ENCODE measurements around the gene ACTR1A. TPM values are rescaled to one million over a fixed set of nuclear protein-coding genes. Genes with fewer than 3 reads are reported as not detected.

The ACTR1A gene
- polyA plus RNA-seq, 1 experiment: 164 TPM

DNA sequence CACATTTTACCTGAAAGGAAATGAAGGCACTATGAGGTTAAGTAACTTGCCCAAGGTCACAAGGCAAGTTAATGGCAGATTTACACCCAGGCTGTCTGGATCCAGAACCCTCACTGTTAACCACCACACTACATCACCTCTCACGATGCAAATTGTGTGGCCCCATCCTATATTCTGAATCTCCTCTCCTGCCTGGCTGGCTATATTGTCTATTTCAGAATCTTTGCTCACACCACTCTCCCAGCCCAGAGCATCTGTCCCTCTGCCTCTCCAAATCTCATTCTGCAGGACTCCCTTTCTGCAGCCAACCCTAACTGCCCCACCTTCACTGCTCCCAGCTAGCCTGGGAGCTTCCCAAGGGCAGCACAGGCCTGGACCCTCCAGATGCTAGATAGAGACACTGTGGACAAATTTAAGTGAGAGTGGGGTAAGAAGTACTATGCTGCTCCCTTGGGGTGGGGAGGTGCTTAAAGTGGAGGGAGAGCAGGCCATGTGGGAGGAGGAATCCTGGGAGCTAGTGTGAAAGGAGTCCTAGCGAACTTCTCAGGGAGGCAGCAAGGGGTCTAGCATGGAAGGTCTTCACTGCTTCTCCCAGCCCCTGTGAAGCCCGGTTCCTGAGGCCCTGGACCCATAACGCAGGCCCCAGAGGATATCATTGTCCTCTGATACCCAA lies 70.9 kb downstream of the ACTR1A start:
- Histone ChIP-seq H3K27ac (ENCODE audit: low read depth, low read length) (peak overlapping the region; percentile 73), H3K27me3 (ENCODE audit: control insufficient read depth, insufficient read depth, low read length) (no peaks in the 10 kb centered on the region), H3K9me3 (ENCODE audit: control insufficient read depth, insufficient read depth, low read length) (no peaks in the 10 kb centered on the region), H3K4me3 (ENCODE audit: low read depth, low read length) (peak overlapping the region; percentile 93)
- TF ChIP-seq, protein P1, sequence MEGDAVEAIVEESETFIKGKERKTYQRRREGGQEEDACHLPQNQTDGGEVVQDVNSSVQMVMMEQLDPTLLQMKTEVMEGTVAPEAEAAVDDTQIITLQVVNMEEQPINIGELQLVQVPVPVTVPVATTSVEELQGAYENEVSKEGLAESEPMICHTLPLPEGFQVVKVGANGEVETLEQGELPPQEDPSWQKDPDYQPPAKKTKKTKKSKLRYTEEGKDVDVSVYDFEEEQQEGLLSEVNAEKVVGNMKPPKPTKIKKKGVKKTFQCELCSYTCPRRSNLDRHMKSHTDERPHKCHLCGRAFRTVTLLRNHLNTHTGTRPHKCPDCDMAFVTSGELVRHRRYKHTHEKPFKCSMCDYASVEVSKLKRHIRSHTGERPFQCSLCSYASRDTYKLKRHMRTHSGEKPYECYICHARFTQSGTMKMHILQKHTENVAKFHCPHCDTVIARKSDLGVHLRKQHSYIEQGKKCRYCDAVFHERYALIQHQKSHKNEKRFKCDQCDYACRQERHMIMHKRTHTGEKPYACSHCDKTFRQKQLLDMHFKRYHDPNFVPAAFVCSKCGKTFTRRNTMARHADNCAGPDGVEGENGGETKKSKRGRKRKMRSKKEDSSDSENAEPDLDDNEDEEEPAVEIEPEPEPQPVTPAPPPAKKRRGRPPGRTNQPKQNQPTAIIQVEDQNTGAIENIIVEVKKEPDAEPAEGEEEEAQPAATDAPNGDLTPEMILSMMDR (IDR thresholded peaks at IDR 0.05; ENCODE audit: low read depth, low read length): no peak
- POLR2A ChIA-PET: interaction anchor here (1.1 to 1.8 kb wide), 3 partner anchors 10 to 262 kb away, joined by 8 to 31 read pairs (median 10); partner anchors contain the start of gene FBXL15
- DNase-seq (ENCODE audit: low read depth, low spot score): no peak
- CTCF ChIA-PET: interaction anchor here (2.4 kb wide), 1 partner anchor 9 kb away, joined by 21 read pairs; no protein-coding TSS in a partner anchor

DNA sequence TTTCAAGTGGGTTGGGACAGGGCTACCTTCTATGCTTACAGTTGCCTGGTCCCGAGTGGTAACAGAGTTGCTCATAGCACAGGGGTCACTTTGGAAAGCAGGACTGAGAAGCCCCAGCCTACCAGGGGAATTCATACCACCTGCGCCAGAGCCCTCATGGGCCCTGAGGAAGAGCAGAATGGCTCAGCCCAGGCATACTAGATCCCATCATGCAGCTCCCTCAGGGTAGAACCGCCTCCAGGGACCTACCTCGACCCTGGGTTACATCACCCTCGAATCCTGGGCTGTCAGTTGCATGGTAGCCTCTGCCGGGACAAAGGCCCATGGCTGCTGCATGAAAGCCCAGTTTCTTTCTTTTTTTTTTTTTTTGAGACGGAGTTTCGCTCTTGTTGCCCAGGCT lies 73.0 kb downstream of the ACTR1A start:
- no peak for DNase-seq (ENCODE audit: low read depth, low spot score)
- Histone ChIP-seq H3K9me3 (ENCODE audit: control insufficient read depth, insufficient read depth, low read length) (no peaks in the 10 kb centered on the region), H3K27ac (ENCODE audit: low read depth, low read length) (no peak overlapping the region), H3K27me3 (ENCODE audit: control insufficient read depth, insufficient read depth, low read length) (no peaks in the 10 kb centered on the region), H3K4me3 (ENCODE audit: low read depth, low read length) (no peak overlapping the region)
- TF ChIP-seq, protein P1 (IDR thresholded peaks at IDR 0.05; ENCODE audit: low read depth, low read length): no peak
- ChIA-PET CTCF (no interaction called here), POLR2A (interaction anchor here (0.6 kb wide), 1 partner anchor 206 kb away, joined by 3 read pairs; no protein-coding TSS in a partner anchor)

Small RNAs within 50 kb of the gene (small RNA-seq; reads per million reads assigned to genes)
- 2,326 reads per million, percentile 97 among the genes with 10 or more reads in this experiment for gene MIR146B (ENCODE audit: insufficient read length, low read depth)

Other genes starting within 250 kb of the ACTR1A start
- 26.1 and 29.3 TPM in 2 replicates for gene NFKB2, start 107.0 kb downstream of the ACTR1A start, polyA plus RNA-seq (2011; rRNA removed)
- gene PSD, start 83.9 kb downstream of the ACTR1A start, polyA plus RNA-seq (2011; rRNA removed): 5.5 and 8.2 TPM in 2 replicates
- gene FBXL15, start 81.9 kb downstream of the ACTR1A start, polyA plus RNA-seq (2011; rRNA removed): 2.7 and 4.3 TPM in 2 replicates
- 61.1 and 68.6 TPM in 2 replicates for gene CUEDC2, start 70.1 kb downstream of the ACTR1A start, polyA plus RNA-seq (2011; rRNA removed)
- gene C10orf95, start 51.2 kb downstream of the ACTR1A start, polyA plus RNA-seq (2011; rRNA removed): 0.06 TPM in 1 of 2 replicates, not detected in the other
- 11.0 and 13.2 TPM in 2 replicates for gene SUFU, start 1.3 kb upstream of the ACTR1A start, polyA plus RNA-seq (2011; rRNA removed)
- 66.8 and 80.9 TPM in 2 replicates for gene TRIM8, start 141.8 kb upstream of the ACTR1A start, polyA plus RNA-seq (2011; rRNA removed)
- gene ARL3, start 211.7 kb upstream of the ACTR1A start, polyA plus RNA-seq (2011; rRNA removed): 16.5 and 19.2 TPM in 2 replicates
- 6.5 and 7.2 TPM in 2 replicates for gene SFXN2, start 211.9 kb upstream of the ACTR1A start, polyA plus RNA-seq (2011; rRNA removed)
- 27.6 and 28.1 TPM in 2 replicates for gene WBP1L, start 241.2 kb upstream of the ACTR1A start, polyA plus RNA-seq (2011; rRNA removed)

Measured in AG04450 (cell line).